ENCODE data around the gene FAM168B. TPM values are rescaled to one million over a fixed set of nuclear protein-coding genes. Genes with fewer than 3 reads are reported as not detected.
A peak's percentile ranks its signal among the peaks of the same experiment; 100 is the strongest.

Gene FAM168B
- total RNA-seq, 1 donor from 2014 or later = 120 TPM

DNA sequence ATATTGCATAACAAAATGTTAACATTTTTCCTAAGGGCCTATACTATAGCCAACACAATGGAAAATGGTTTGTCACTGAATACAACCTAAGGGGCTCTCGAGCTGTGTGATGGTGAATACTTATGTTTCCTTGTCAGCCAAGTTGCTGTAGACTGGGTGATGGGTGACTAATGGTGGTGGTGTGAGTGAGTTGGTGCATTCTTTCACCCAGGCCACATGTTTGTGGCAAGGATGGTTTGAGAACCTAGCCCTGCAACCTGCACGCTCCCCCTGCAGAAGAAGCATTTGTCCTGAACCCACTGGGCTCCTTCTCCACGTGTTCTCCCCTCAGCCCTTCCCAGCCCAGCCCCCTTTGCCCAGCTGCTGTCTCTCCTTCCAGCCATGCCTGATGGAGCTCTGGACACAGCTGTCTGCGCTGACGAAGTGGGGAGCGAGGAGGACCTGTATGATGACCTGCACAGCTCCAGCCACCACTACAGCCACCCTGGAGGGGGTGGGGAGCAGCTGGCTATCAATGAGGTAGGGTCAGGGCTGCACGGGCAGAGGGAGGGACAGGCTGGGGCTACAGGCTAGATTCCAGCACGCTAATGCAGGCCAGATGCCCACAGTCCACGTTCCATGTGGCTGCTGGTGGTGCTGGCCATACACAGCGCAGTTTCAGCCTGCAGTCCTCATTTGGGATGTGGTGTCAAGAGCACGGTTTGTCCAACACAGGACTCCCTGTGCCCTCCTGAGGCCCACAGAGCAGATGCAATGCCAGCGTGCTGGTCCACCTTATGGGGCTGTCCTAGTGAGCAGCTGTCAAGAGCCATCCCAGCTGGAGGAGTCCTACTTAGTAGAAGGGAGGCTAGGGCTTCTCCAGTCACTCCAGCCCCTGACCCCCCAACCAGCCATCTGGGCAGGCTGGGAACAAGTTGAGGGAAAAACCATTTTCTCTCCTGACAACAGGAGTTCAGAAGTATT lies 65.4 kb downstream of the FAM168B start:
- DNase-seq (ENCODE audit: low spot score) = peak; percentile 65

- DNase-seq (ENCODE audit: low spot score) = peak; percentile 26
Measured at GRCh38 chr2:131026919-131027318, 66.3 kb downstream of the FAM168B start.

DNA sequence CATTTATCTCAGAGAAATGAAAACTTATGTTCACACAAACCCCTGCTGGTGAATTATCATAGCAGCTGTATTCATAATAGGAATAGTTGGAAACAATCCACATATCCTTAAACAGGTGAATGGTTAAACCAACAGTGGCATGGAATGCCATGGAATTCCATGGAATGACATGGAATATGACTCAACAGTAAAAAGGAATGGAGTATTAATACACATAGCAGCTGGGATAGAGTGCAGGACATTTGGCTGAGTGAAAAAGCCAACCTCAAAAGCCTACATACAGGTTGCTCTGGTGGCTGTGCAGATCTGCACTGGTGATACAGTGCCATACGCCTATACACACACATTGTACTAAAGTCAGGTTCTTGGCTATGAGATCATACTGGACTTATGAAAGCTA lies 69.5 kb downstream of the FAM168B start:
- DNase-seq (ENCODE audit: low spot score) = no peak

GRCh38 chr2:131022731-131023130 lies 70.5 kb downstream of the FAM168B start:
- no peak for DNase-seq (ENCODE audit: low spot score)

DNA sequence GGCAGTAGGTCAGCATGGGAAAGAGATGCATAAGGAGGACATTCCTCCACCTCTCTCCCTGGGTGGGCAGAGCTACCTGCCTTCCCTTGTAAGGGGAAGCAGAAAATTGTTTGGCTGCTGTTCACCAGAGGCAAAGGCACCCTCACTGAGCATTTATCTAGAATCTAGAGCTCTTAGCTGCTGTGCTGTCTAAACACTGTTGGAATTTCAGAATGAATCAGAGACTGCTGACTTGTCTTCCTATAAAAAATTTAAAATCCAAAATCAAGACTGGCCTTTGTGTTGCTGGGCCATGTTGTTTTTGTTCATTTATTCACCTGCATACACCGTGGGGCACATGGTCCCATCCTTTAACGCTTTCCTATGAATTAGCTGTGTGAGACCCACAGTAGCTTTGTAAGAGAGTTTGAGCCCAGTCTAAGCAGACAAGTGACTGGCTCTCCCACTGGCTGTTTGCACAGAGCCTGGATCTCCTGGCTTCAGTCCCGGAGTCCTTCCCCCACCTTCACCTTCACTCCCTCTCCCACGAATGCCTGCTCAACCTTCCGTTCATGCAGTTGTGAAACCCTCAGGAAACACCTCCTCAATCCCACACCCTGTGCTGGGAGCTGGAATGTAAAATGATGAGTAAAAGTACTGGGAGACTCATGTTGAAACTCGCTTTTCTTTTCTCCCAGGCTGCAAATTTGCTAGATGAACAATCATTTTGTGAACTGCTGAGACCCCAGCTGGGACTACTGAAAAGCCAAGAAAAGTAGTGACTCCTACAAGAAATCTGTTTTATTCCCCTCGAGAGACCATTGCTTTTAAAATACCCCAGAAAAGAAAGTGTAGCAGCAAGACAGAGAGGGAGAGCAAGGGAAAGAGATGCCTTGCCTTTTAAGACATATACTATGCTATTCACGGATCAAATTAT lies 76.2 kb downstream of the FAM168B start:
- no peak for DNase-seq (ENCODE audit: low spot score)

DNA sequence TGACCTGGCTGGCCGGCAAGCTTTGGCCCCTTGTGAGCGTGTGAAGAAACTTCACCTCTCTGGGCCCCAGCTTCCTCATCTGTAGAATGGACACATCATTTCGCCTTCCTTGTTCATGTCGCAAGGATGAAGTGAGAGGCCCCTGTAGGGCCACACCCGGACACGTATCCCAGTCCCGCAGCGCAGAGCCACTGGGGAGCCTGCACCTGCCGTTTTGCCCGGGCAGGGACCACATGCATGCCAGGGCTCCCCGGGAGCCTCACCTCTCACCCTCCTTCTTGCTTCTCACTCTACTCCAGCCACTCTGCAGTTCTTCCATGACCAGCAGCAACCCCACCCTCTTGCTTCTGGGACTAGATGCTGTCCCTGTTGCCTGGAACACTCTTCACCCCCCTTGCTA lies 77.5 kb downstream of the FAM168B start:
- DNase-seq (ENCODE audit: low spot score) = no peak

DNA sequence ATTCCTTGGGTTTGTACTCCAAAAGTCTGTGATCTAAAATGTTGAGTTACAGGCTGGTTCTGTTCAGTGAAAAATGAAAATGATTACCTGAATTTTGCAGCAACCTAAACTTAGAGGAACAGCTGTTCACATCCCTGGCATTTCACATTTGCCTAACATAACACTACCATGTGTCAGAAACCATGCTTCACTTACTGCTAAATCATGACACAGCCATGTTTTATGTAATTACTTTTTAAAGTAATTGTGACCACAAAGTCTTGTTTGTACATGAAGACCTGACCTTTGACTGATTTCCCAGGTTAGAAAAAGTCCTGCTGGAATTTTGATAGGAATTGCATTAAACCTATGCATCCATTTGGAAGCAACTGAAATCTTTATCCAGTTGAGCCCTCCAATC lies 79.1 kb downstream of the FAM168B start:
- DNase-seq (ENCODE audit: low spot score) = no peak

DNA sequence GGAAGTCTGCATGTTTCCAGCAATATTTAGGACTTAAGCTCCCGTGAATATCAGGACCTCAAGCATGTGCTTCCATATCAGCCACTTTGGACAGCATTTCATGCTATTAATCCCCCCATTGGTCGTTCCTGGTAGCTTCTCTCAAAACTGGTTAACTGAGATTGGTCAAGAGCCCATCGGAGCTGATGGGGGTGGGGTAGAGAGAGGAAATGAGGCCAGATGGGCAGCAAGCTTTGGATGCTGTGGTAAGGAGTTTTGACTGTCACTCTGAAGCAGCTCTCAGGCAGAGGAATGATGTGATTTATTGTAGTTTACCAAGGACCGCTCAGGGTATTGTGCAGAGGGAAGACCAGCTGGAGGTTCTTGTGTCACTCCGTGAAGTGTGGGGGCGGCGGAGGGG lies 81.8 kb downstream of the FAM168B start:
- no peak for DNase-seq (ENCODE audit: low spot score)

- DNase-seq (ENCODE audit: low spot score) = no peak
Measured at GRCh38 chr2:131010566-131010965, 82.7 kb downstream of the FAM168B start.

DNA sequence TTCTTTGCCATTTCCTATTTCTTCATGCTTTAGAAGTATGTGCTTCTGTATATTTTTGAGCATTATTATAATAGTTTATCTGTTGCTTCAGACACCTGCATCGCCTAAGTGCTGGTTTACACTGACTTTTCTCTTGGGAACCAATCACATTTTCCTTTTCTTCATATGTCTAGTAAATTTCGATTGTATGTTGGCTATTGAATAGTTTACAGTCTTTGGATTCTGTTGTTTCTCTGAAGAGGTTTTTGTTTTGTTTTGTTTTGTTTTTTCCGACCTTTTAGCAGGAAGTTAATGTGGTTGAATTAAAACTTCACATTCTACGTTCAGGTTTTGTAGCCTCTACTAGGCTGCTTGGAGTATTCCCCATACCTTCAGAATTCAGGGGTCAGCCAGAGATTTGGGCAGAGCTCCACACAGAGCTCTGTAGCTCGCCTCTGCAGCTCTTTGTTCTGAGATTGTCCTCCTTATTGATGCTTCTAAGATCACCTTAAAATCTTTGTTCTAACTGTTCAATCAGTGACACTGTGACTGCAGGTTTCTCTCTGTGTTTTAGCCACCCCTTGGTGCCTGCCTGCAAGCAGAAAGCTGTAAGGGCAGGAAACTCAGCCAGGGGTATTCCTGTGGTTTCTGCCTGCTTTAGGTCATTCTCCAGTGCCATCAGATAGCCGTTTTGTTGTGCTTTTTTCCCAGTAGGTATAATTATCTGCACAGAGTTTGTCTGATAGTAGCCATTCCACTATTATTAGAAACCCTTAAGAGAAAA lies 83.4 kb downstream of the FAM168B start:
- DNase-seq (ENCODE audit: low spot score) = no peak

- no peak for DNase-seq (ENCODE audit: low spot score)
Measured at GRCh38 chr2:131008967-131009366, 84.3 kb downstream of the FAM168B start.

- no peak for DNase-seq (ENCODE audit: low spot score)
Measured at GRCh38 chr2:131006561-131006960, 86.7 kb downstream of the FAM168B start.

- no peak for DNase-seq (ENCODE audit: low spot score)
Measured at GRCh38 chr2:131005216-131005935, 87.9 kb downstream of the FAM168B start.

GRCh38 chr2:131004446-131005209 lies 88.6 kb downstream of the FAM168B start:
- DNase-seq (ENCODE audit: low spot score) = no peak

DNA sequence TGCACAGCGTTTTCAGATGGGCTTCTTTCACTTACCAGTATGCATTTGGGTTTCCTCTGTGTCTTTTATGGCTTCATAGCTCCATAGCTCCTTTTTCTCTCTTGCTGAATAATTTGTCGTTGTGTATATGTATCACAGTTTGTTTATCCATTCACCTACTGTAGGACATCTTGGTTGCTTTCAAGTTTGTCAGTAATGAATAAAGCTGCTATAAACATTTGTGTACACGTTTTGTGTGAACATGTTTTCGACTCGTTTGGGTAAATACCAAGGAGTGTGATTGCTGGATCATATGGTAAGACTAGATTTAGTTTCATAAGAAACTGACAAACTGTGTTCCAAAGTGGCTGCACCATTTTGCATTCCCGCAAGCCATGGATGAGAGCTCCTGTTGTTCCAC lies 94.7 kb downstream of the FAM168B start:
- no peak for DNase-seq (ENCODE audit: low spot score)

Other genes starting within 250 kb of the FAM168B start
- gene PLEKHB2, start 11.9 kb upstream of the FAM168B start, total RNA-seq = 68.2 TPM
- 0.16 TPM for gene POTEE, start 116.1 kb upstream of the FAM168B start, total RNA-seq

Measured in mesenteric fat pad (tissue), 1 donor.